Measurements from ENCODE around the gene ACTR1B. TPM values are rescaled to one million over a fixed set of nuclear protein-coding genes. Genes with fewer than 3 reads are reported as not detected.

Gene ACTR1B
- polyA plus RNA-seq, 3 donors = 8.9 to 64.4 (median 9.9) TPM

- Mint-ChIP-seq H3K27me3 (ENCODE audit: low read depth in 3 of 3) (peaks cover 0 to 2% (median 0%) of the 10 kb centered on the region in 3 donors), H3K4me1 (peaks cover 14% of the 10 kb centered on the region), H3K4me3 (no peak overlapping the region), H3K27ac (no peak overlapping the region), H3K9me3 (peaks cover 0 to 4% (median 2%) of the 10 kb centered on the region in 7 donors), H3K36me3 (peaks cover 40 to 57% of the 10 kb centered on the region in 2 donors)
- Histone ChIP-seq H3K27me3 (ENCODE audit: control insufficient read depth in 2 of 2, insufficient read depth in 2 of 2, low read length in 2 of 2) (no peaks in the 10 kb centered on the region), H2AFZ (ENCODE audit: insufficient read depth, low read depth, low read length, poor library complexity, severe bottlenecking) (no peak overlapping the region), H3K27ac (ENCODE audit: low read depth in 1 of 2, low read length in 2 of 2) (no peak overlapping the region), H4K20me1 (ENCODE audit: insufficient read depth, low read length) (no peaks in the 10 kb centered on the region), H3K79me2 (ENCODE audit: insufficient read depth, low read length) (peaks cover 10% of the 10 kb centered on the region), H3K4me3 (replicated peaks in 1 of 3; ENCODE audit: low read depth in 2 of 3, low read length in 3 of 3) (no peak overlapping the region), H3K9ac (ENCODE audit: insufficient read depth, low read length, poor library complexity, severe bottlenecking) (no peak overlapping the region), H3K4me2 (replicated peaks; ENCODE audit: extremely low read depth, low read length, poor library complexity, severe bottlenecking) (no peak overlapping the region), H3K9me3 (replicated peaks in 1 of 2; ENCODE audit: control insufficient read depth in 1 of 2, insufficient read depth in 1 of 2, low read length in 2 of 2) (no peaks in the 10 kb centered on the region), H3K4me1 (ENCODE audit: control insufficient read depth in 1 of 2, insufficient read depth in 2 of 2, low read length in 2 of 2) (no peaks in the 10 kb centered on the region), H3K36me3 (replicated peaks in 1 of 2; ENCODE audit: control insufficient read depth in 1 of 2, insufficient read depth in 2 of 2, low read length in 2 of 2) (peaks cover 42 to 57% of the 10 kb centered on the region in 2 donors)
- 100% methylated on average over 3 of the region's 7 CpGs for WGBS (ENCODE audit: insufficient coverage)
- intact Hi-C loops (cut with micrococcal nuclease) = no loop called here
- no peak for TF ChIP-seq CTCF (IDR thresholded peaks at IDR 0.05)
- no peak for DNase-seq
Observed at GRCh38 chr2:97656129-97656755, 7.6 kb downstream of the ACTR1B start.

- H2AFZ ChIP-seq (ENCODE audit: insufficient read depth, low read depth, low read length, poor library complexity, severe bottlenecking) = no peak overlapping the region
- H3K27ac ChIP-seq (ENCODE audit: low read depth in 1 of 2, low read length in 2 of 2) = no peak overlapping the region
- no peak overlapping the region for H3K4me3 ChIP-seq (replicated peaks in 1 of 3; ENCODE audit: low read depth in 2 of 3, low read length in 3 of 3)
- no peaks in the 10 kb centered on the region for H3K4me1 ChIP-seq (ENCODE audit: control insufficient read depth in 1 of 2, insufficient read depth in 2 of 2, low read length in 2 of 2)
- no peak overlapping the region for H3K4me2 ChIP-seq (replicated peaks; ENCODE audit: extremely low read depth, low read length, poor library complexity, severe bottlenecking)
- H4K20me1 ChIP-seq (ENCODE audit: insufficient read depth, low read length) = no peaks in the 10 kb centered on the region
- intact Hi-C loops (cut with micrococcal nuclease) = no loop called here
- no peaks in the 10 kb centered on the region for H3K9me3 ChIP-seq (replicated peaks in 1 of 2; ENCODE audit: control insufficient read depth in 1 of 2, insufficient read depth in 1 of 2, low read length in 2 of 2)
- no peak for TF ChIP-seq CTCF (IDR thresholded peaks at IDR 0.05)
- peaks cover 38 to 60% of the 10 kb centered on the region in 2 donors for H3K36me3 Mint-ChIP-seq
- H3K9ac ChIP-seq (ENCODE audit: insufficient read depth, low read length, poor library complexity, severe bottlenecking) = no peak overlapping the region
- 100% methylated on average over 1 of the region's 2 CpGs for WGBS (ENCODE audit: insufficient coverage)
- H3K27me3 ChIP-seq (ENCODE audit: control insufficient read depth in 2 of 2, insufficient read depth in 2 of 2, low read length in 2 of 2) = no peaks in the 10 kb centered on the region
- H3K4me1 Mint-ChIP-seq = peaks cover 5% of the 10 kb centered on the region
- no peak overlapping the region for H3K4me3 Mint-ChIP-seq
- H3K36me3 ChIP-seq (replicated peaks in 1 of 2; ENCODE audit: control insufficient read depth in 1 of 2, insufficient read depth in 2 of 2, low read length in 2 of 2) = peaks cover 37 to 60% of the 10 kb centered on the region in 2 donors
- H3K27me3 Mint-ChIP-seq (ENCODE audit: low read depth in 3 of 3) = no peaks in the 10 kb centered on the region
- peaks cover 0 to 4% (median 2%) of the 10 kb centered on the region in 7 donors for H3K9me3 Mint-ChIP-seq
- no peaks in the 10 kb centered on the region for H3K79me2 ChIP-seq (ENCODE audit: insufficient read depth, low read length)
- peak overlapping the region in 4 of 7 donors; percentile 14 to 27 (median 23) for H3K27ac Mint-ChIP-seq
- no peak for DNase-seq
Observed at GRCh38 chr2:97654791-97655190, 9.1 kb downstream of the ACTR1B start.
